GM11168 (cell line): ENCODE results near the gene CD37.

Source experiments
- in situ Hi-C: fragments of 300-500 bp; cut with MboI; formaldehyde crosslinking; loops from one replicate; pipeline ENCODE4 v1.12.0; 2022; ENCODE audit warnings: low sequenced_read_pairs; ENCODE audit not compliant: unreplicated experiment

The CD37 gene

DNA sequence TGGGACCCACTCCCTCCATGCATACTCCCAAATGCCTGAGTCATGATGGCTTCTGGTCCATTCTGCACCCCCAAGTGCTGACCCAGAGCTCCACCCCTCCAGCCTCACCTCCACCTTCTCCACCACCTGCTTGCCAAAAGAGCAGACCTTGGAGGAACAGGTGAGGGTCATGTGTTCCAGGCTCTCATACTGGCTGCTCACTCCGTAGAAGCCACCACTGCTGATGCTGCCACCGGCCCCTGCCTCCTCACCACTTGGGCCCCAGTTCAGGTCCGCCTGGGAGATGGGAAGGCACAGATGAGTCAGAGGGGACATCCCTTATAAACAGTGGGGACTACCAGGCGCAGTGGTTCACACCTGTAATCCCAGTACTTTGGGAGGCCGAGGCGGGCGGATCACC is 7.9 kb downstream of the CD37 start:
- in situ Hi-C loops = no loop called here

DNA sequence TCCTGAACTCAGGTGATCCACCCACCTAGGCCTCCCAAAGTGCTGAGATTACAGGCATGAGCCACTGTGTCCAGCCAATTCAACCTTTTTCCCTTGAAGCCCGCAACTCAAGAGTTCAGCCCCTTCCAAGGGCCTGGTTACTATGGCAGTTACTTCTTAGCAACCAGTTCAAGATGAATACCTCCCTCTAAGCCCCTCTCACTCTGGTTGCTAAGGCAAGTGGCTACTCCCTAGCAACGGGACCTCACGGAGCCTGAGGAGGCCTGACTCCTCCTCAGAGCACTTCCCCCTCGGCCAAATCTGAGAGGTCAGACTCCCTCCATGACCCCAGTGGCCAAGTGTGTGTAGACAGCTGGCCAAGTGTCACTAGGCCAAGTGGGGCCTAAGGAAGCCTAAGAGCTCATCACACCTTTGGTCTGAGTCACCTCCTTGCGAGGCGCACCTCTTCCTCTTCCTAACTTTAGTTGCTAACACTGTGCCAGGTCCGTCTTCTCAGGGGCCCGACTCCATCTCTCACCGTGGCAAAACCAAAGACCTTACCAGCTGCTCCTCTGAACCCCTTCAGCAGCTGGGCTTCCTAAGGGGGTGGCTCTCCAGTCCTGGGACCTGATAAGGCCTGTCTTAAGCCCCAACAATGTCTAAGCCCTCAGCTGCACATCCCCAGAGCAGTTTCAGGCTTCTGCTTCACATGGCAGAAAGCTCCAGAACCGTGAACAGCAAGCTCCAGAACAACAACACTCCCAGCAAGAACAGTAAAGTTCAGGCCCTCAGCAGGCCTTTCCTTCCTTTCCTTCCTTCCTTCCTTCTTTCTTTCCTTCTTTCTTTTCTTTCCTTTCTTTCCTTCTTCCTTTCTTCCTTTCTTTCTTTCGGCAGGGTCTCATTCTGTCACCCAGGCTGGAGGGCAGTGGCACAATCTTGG is 9.6 kb downstream of the CD37 start:
- in situ Hi-C loops = no loop called here

DNA sequence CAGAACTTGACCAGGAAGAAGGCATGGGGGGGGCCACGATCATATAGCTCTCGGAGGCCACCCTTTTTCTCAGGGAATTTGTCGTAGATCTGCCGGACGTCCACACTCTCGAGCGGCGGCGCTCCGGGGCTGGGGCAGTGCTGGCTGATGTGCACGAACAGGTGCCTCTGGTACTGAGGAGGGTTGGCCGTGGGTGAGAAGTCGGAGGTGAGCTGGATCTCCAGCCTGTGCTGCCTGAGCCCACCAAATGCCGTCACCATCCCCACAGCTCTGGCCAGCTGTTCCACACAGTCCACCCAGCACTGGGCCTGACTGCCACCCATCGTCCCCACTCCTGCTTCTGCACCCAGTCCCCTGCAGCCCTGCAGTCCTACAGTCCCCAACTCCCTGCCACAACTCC is 12.0 kb downstream of the CD37 start:
- in situ Hi-C loops = no loop called here

DNA sequence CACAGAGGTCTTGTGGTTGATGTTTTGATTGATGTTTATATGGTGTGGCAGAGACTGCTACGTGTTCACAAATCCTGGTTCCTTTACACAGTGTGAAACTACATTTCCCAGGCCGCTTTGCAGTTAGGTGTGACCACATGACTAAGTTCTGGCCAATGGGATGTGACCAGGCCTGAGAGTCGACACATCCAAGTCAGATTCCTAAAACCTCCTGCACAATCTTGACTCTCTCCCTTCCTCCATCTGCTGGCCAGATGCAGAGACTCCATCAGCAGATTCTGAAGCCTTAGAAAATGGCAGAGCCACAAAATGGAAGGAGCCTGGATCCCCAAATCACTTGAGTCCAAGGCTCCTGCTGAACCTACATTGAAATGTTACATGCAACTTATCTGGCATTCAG is 12.6 kb downstream of the CD37 start:
- in situ Hi-C loops = no loop called here

- in situ Hi-C loops = no loop called here
These were observed 13.3 kb downstream of the CD37 start for GRCh38 chr19:49348305-49349189.

- in situ Hi-C loops = no loop called here
These were observed 14.4 kb downstream of the CD37 start for GRCh38 chr19:49349567-49349966.

- in situ Hi-C loops = no loop called here
These were observed 20.7 kb downstream of the CD37 start for GRCh38 chr19:49355909-49356353.

DNA sequence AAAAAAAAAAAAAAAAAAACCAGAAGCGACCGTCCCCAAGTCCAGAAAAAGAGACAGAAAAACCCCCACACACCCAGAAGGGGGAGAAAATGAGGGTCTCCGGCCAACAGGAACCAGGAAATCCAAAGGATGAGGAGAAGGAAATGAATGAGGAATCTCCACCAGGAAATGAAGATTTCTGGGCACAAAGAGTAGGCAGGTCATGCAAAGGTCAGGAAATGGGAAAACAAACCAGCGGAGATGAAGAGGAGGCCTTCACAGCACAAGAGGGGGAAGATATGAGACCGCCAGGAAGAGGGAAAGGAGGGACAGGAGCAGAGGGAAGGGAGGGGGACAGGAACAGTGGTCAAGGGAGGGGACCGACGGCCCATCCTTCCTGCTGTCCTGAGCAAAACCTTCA is 21.2 kb downstream of the CD37 start:
- in situ Hi-C loops = no loop called here

DNA sequence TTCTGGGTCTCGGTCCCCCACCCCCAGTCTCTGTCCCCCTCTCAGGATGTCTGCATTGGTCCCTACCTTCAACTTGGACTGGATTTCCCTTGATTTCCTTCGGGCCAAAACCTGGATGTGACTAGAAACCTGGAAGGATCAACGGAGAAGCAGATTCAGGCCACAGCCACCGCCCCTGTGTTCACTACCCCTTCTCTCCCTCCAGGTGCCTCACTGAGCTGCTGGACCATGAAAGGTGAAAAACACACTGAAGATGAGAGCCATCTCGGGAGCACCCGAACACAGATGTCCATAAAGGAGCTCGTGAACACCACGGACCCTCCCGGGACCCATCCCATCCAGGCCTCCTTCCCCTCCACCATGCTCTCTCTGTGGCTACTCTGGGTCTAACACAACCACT is 22.0 kb downstream of the CD37 start:
- in situ Hi-C loops = no loop called here

- in situ Hi-C loops = no loop called here
These were observed 24.9 kb downstream of the CD37 start for GRCh38 chr19:49359851-49360820.

GRCh38 chr19:49361438-49362047 is 26.3 kb downstream of the CD37 start:
- in situ Hi-C loops = no loop called here

DNA sequence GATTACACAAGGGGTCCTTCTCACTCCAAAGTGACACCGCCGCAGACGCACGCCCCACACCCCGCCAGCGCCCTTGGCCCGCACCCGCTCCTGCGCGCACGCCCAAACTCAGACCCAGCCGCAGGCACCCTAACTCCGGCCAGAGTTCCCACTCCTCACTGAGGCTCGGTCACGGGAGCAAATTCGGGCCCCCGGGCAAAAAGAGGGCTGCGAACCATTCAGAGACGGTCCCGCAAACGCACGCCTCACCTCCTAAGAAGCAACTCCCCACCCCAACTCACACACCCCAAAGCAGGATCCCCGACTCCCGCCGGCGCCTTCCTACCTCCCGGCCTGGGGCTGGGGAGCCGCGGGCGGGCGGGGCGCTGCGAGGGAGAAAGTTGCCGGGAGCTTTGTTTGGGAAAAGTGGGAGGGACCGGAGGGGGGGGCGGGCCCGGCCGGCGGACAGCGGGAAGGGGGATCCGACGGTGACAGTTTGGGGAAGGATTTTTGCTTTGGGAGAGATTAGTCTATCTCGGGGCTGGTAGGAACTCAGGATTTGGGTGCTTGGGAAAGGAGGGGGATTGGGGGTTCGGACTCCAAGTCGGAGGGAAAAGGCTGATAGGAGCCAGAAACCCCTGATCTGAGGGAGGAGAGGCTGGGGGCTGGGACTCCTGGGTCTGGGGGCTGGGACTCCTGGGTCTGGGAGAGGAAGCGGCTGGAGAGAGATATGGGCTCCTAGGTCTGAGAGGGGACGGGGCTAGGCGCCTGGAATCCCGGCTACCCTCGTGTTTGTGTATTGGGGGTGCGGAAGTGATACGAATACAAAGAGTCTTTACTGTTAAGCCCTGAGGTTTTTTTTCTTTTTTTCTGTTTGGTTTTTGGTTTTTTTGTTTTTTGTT is 27.1 kb downstream of the CD37 start, which contains the start of gene TEAD2:
TEAD2 (minus strand) TSS at position 369 of the 881 bp plus-strand sequence. CDS start 2,341 bp downstream, outside the sequence.
- in situ Hi-C loops = no loop called here

DNA sequence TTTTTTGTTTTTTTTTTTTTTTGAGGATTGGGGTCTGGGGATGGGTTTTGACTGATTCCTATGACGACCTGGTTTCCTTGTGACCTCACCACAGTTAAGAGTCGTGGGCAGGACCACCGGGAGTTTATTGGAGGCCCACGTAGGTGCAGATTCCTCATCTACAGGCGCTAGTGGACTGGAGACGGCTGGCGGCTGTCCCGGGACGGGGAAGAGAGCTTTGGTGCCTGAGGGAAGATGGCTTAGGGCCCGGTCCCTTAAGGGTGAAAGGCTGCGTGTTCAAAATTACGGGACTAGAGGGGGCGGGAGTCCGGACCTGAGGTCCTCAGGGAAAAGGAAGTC is 27.7 kb downstream of the CD37 start:
- in situ Hi-C loops = no loop called here

GRCh38 chr19:49363268-49364082 is 28.3 kb downstream of the CD37 start, which contains the start of gene DKKL1:
Gene DKKL1, plus strand, starts transcription at chr19:49363877. Its CDS starts 122 bp downstream, at chr19:49363999.
- in situ Hi-C loops = no loop called here

GRCh38 chr19:49364083-49364737 is 29.0 kb downstream of the CD37 start:
- in situ Hi-C loops = no loop called here

DNA sequence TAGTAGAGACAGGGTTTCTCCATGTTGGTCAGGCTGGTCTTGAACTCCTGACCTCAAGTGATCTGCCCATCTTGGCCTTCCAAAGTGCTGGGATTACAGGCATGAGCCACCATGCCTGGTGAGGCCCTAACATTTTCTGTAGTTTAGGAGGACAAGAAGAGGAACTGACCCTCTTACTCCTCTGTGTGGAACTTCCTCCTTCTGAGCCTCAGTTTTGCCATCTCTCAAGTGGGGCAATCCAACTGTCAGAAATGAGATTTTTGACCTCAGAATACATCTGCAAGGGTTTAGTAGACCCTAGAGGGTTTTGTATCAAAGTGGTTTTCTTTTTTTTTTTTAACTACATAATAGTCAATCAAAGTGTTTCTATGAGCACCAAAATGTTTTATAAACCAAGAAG is 30.9 kb downstream of the CD37 start:
- in situ Hi-C loops = no loop called here

GRCh38 chr19:49368711-49369358 is 33.6 kb downstream of the CD37 start:
- in situ Hi-C loops = no loop called here
